WTC11 (cell line): ENCODE measurements around the gene F8. TPM values are rescaled to one million over a fixed set of nuclear protein-coding genes. Genes with fewer than 3 reads are reported as not detected.

ENCODE experiments used
- ATAC-seq: fragments of 200-7000 bp; cut with Tn5 transposase; 2 replicates; pipeline ENCODE4 v1.10.0; 2021; ENCODE audit warnings: mild to moderate bottlenecking, moderate library complexity
- CTCF ChIA-PET: fragments of 300-600 bp; sonication (Branson Sonifier 250); formaldehyde crosslinking; loops from one replicate; lab custom pipeline; 2021; ENCODE audit warnings: antibody characterized with exemption; lab: Charles Lee
- POLR2A ChIA-PET: fragments of 350-600 bp; sonication (Branson Sonifier 250); formaldehyde crosslinking; loops from one replicate; lab custom pipeline; 2021; ENCODE audit warnings: antibody characterized with exemption; lab: Charles Lee
- DNase-seq: peaks from one replicate; pipeline ENCODE4 v3.0.0; 2021; ENCODE audit warnings: low spot score
- H3K27ac Mint-ChIP-seq: 2 replicates; pipeline ENCODE4 v1.8.0; 2021; ENCODE audit warnings: mixed read lengths
- H3K27me3 Mint-ChIP-seq: 2 replicates; pipeline ENCODE4 v1.8.0; 2021; ENCODE audit warnings: low read depth, mild to moderate bottlenecking, moderate library complexity, mixed read lengths
- H3K36me3 Mint-ChIP-seq: 2 replicates; pipeline ENCODE4 v1.8.0; 2021; ENCODE audit warnings: mixed read lengths
- H3K4me1 Mint-ChIP-seq: 2 replicates; pipeline ENCODE4 v1.8.0; 2022; ENCODE audit warnings: mixed read lengths
- H3K4me3 Mint-ChIP-seq: 2 replicates; pipeline ENCODE4 v1.8.0; 2021; ENCODE audit warnings: mild to moderate bottlenecking, moderate library complexity, mixed read lengths
- H3K9me3 Mint-ChIP-seq: 2 replicates; pipeline ENCODE4 v1.8.0; 2021; ENCODE audit warnings: mixed read lengths
- CREB1 ChIP-seq: sonication (generic); formaldehyde crosslinking; IDR thresholded peaks from 2 replicates; pipeline ENCODE4 v1.8.0; 2023; ENCODE audit warnings: mild to moderate bottlenecking, missing genetic modification reagents
- ESRRA ChIP-seq: sonication (generic); formaldehyde crosslinking; IDR thresholded peaks from 2 replicates; pipeline ENCODE4 v1.8.1; 2022; ENCODE audit warnings: mild to moderate bottlenecking, missing genetic modification reagents, borderline replicate concordance
- FOXJ3 ChIP-seq: sonication (generic); formaldehyde crosslinking; IDR thresholded peaks from 2 replicates; pipeline ENCODE4 v1.9.0; 2021; ENCODE audit warnings: missing genetic modification reagents, mild to moderate bottlenecking, borderline replicate concordance
- FOXP1 ChIP-seq: sonication (generic); formaldehyde crosslinking; IDR thresholded peaks from 2 replicates; pipeline ENCODE4 v1.8.0; 2022; ENCODE audit warnings: missing genetic modification reagents, mild to moderate bottlenecking, moderate library complexity, borderline replicate concordance
- JAZF1 ChIP-seq: fragments of 250-450 bp; sonication (Bioruptor Pico); IDR thresholded peaks from 2 replicates; pipeline ENCODE4 v1.9.0; 2021; ENCODE audit warnings: moderate library complexity, mild to moderate bottlenecking, inconsistent platforms
- NFE2L1 ChIP-seq: sonication (generic); formaldehyde crosslinking; IDR thresholded peaks from 2 replicates; pipeline ENCODE4 v1.8.1; 2023; ENCODE audit warnings: missing genetic modification reagents
- SOX15 ChIP-seq: fragments of 250-450 bp; sonication (Bioruptor Pico); IDR thresholded peaks from 2 replicates; pipeline ENCODE4 v1.9.0; 2021; ENCODE audit warnings: mild to moderate bottlenecking
- TEAD1 ChIP-seq: sonication (generic); formaldehyde crosslinking; IDR thresholded peaks from 2 replicates; pipeline ENCODE4 v1.8.0; 2022; ENCODE audit warnings: mild to moderate bottlenecking, missing genetic modification reagents
- TP53 ChIP-seq: sonication (generic); formaldehyde crosslinking; IDR thresholded peaks from 2 replicates; pipeline ENCODE4 v1.8.1; 2023; ENCODE audit warnings: mild to moderate bottlenecking, missing genetic modification reagents
- ZBTB21 ChIP-seq: sonication (generic); formaldehyde crosslinking; IDR thresholded peaks from 2 replicates; pipeline ENCODE4 v1.8.1; 2023; ENCODE audit warnings: mild to moderate bottlenecking, missing genetic modification reagents, borderline replicate concordance
- ZNF232 ChIP-seq: sonication (generic); formaldehyde crosslinking; IDR thresholded peaks from 2 replicates; pipeline ENCODE4 v1.8.0; 2022; ENCODE audit warnings: mild to moderate bottlenecking, missing genetic modification reagents
- ZNF317 ChIP-seq: sonication (generic); formaldehyde crosslinking; IDR thresholded peaks from 2 replicates; pipeline ENCODE4 v1.8.1; 2023; ENCODE audit warnings: low read depth, mild to moderate bottlenecking, moderate library complexity, missing genetic modification reagents, borderline replicate concordance
- total RNA-seq: library from RNA; stranded (reverse); gene quantifications from 3 replicates; pipeline ENCODE4 v1.2.3, GENCODE V29; 2021
- TF ChIP-seq, protein P1 (sequence below): sonication (generic); formaldehyde crosslinking; conservative IDR thresholded peaks from 2 replicates; pipeline ENCODE4 v1.8.1; 2022; ENCODE audit warnings: mild to moderate bottlenecking, missing genetic modification reagents
- TF ChIP-seq, protein P2 (sequence below): sonication (generic); formaldehyde crosslinking; IDR thresholded peaks from 2 replicates; pipeline ENCODE4 v1.8.1; 2023; ENCODE audit warnings: mild to moderate bottlenecking, moderate library complexity, missing genetic modification reagents
- TF ChIP-seq, protein P3 (sequence below): fragments of 200-600 bp; IDR thresholded peaks from 2 replicates; pipeline ENCODE4 v1.8.0; 2022; ENCODE audit warnings: antibody characterized with exemption
- TF ChIP-seq, protein P4 (sequence below): sonication (generic); formaldehyde crosslinking; IDR thresholded peaks from 2 replicates; pipeline ENCODE4 v1.8.0; 2022; ENCODE audit warnings: mild to moderate bottlenecking, missing genetic modification reagents
- TF ChIP-seq, protein P5 (sequence below): sonication (generic); formaldehyde crosslinking; IDR thresholded peaks from 2 replicates; pipeline ENCODE4 v1.8.1; 2023; ENCODE audit warnings: mild to moderate bottlenecking, missing genetic modification reagents, moderate library complexity
- TF ChIP-seq, protein P6 (sequence below): fragments of 250-450 bp; sonication (Bioruptor Pico); IDR thresholded peaks from 2 replicates; pipeline ENCODE4 v1.9.0; 2021; ENCODE audit warnings: moderate library complexity, mild to moderate bottlenecking, inconsistent platforms, borderline replicate concordance
- TF ChIP-seq, protein P7 (sequence below): fragments of 250-450 bp; sonication (Bioruptor Pico); IDR thresholded peaks from 2 replicates; pipeline ENCODE4 v1.9.0; 2021; ENCODE audit warnings: mild to moderate bottlenecking
- TF ChIP-seq, protein P8 (sequence below): sonication (generic); formaldehyde crosslinking; IDR thresholded peaks from 2 replicates; pipeline ENCODE4 v1.8.1; 2022; ENCODE audit warnings: mild to moderate bottlenecking, moderate library complexity, missing genetic modification reagents
- TF ChIP-seq, protein P9 (sequence below): sonication (generic); formaldehyde crosslinking; IDR thresholded peaks from 2 replicates; pipeline ENCODE4 v1.8.1; 2023; ENCODE audit warnings: mild to moderate bottlenecking, missing genetic modification reagents, borderline replicate concordance

Gene F8
- total RNA-seq, 1 experiment from 2014 or later = 1.6 TPM

DNA sequence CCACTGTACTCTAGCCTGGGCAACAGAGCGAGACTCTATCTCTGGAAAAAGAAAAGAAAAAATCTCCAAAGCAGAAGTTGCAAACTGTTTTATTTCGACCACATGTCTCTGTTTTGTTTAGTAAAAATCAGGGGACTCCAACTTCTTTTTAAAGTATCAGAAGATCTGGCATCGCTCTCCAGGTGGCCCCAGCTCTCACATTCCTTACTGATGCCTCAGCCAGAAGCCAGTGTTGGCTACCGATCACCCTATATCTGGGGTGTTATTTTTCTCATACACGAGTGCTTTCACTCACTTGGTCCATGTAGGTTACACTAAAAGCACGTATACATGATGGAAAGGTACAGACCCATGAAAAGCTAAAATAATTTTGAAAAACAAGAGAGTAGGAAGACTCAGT is 225.5 kb downstream of the F8 start:
- CTCF ChIA-PET = no interaction called here

DNA sequence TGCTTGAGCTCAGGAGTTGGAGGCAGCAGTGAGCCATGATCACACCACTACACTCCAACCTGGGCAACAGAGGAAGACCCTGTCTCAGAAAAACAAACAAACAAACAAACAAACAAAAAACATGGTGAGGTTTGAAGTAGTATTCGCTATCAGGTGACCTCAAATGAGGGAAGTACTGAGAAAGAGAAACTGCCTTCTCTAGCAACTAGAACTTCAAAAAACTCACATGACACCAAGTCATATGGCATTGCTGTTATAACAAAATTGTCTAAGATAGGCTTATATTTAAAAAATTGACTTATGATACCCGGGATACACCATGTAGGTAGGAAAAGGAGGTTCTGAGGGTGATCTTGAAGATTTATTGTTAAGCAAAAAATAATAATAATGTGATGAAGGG is 227.5 kb downstream of the F8 start:
- POLR2A ChIA-PET = no interaction called here
- DNase-seq (no peak), ATAC-seq (no peak)
- Mint-ChIP-seq H3K9me3 (no peaks in the 10 kb centered on the region), H3K36me3 (0 out of 2 replicates have a peak, but pooled peaks cover 2% of the 10 kb centered on the region), H3K4me3 (no peak overlapping the region), H3K4me1 (peaks cover 29% of the 10 kb centered on the region), H3K27me3 (peaks cover 23% of the 10 kb centered on the region), H3K27ac (no peak overlapping the region)
- CTCF ChIA-PET = no interaction called here
- TF ChIP-seq, protein P1, sequence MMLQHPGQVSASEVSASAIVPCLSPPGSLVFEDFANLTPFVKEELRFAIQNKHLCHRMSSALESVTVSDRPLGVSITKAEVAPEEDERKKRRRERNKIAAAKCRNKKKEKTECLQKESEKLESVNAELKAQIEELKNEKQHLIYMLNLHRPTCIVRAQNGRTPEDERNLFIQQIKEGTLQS = no peak
- TF ChIP-seq, protein P2, sequence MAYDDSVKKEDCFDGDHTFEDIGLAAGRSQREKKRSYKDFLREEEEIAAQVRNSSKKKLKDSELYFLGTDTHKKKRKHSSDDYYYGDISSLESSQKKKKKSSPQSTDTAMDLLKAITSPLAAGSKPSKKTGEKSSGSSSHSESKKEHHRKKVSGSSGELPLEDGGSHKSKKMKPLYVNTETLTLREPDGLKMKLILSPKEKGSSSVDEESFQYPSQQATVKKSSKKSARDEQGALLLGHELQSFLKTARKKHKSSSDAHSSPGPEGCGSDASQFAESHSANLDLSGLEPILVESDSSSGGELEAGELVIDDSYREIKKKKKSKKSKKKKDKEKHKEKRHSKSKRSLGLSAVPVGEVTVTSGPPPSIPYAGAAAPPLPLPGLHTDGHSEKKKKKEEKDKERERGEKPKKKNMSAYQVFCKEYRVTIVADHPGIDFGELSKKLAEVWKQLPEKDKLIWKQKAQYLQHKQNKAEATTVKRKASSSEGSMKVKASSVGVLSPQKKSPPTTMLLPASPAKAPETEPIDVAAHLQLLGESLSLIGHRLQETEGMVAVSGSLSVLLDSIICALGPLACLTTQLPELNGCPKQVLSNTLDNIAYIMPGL (CRISPR knock-in tag) = no peak
- no peak for TF ChIP-seq FOXJ3 (CRISPR knock-in tag)
- TF ChIP-seq, protein P3, sequence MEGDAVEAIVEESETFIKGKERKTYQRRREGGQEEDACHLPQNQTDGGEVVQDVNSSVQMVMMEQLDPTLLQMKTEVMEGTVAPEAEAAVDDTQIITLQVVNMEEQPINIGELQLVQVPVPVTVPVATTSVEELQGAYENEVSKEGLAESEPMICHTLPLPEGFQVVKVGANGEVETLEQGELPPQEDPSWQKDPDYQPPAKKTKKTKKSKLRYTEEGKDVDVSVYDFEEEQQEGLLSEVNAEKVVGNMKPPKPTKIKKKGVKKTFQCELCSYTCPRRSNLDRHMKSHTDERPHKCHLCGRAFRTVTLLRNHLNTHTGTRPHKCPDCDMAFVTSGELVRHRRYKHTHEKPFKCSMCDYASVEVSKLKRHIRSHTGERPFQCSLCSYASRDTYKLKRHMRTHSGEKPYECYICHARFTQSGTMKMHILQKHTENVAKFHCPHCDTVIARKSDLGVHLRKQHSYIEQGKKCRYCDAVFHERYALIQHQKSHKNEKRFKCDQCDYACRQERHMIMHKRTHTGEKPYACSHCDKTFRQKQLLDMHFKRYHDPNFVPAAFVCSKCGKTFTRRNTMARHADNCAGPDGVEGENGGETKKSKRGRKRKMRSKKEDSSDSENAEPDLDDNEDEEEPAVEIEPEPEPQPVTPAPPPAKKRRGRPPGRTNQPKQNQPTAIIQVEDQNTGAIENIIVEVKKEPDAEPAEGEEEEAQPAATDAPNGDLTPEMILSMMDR = no peak
- no peak for TF ChIP-seq CREB1 (CRISPR knock-in tag)
- TF ChIP-seq TP53 = no peak
- TF ChIP-seq ZBTB21 (CRISPR knock-in tag) = no peak
- TF ChIP-seq NFE2L1 = no peak

More for the DNA sequence above, 225.5 kb downstream of the F8 start:
- Mint-ChIP-seq H3K4me3 (no peak overlapping the region), H3K27me3 (peaks cover 41% of the 10 kb centered on the region), H3K9me3 (no peaks in the 10 kb centered on the region), H3K36me3 (0 out of 2 replicates have a peak, but pooled peaks cover 2% of the 10 kb centered on the region), H3K27ac (no peak overlapping the region), H3K4me1 (peaks cover 32% of the 10 kb centered on the region)
- DNase-seq = no peak
- no peak; the same call in 1 of the 2 replicates for ATAC-seq
- POLR2A ChIA-PET = no interaction called here
- no peak for TF ChIP-seq TP53
- TF ChIP-seq, protein P4, sequence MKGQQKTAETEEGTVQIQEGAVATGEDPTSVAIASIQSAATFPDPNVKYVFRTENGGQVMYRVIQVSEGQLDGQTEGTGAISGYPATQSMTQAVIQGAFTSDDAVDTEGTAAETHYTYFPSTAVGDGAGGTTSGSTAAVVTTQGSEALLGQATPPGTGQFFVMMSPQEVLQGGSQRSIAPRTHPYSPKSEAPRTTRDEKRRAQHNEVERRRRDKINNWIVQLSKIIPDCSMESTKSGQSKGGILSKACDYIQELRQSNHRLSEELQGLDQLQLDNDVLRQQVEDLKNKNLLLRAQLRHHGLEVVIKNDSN (CRISPR knock-in tag) = no peak
- TF ChIP-seq, protein P5, sequence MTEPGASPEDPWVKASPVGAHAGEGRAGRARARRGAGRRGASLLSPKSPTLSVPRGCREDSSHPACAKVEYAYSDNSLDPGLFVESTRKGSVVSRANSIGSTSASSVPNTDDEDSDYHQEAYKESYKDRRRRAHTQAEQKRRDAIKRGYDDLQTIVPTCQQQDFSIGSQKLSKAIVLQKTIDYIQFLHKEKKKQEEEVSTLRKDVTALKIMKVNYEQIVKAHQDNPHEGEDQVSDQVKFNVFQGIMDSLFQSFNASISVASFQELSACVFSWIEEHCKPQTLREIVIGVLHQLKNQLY (CRISPR knock-in tag) = no peak
- no peak for TF ChIP-seq NFE2L1
- TF ChIP-seq, protein P6, sequence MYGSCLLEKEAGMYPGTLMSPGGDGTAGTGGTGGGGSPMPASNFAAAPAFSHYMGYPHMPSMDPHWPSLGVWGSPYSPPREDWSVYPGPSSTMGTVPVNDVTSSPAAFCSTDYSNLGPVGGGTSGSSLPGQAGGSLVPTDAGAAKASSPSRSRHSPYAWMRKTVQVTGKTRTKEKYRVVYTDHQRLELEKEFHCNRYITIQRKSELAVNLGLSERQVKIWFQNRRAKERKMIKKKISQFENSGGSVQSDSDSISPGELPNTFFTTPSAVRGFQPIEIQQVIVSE (CRISPR knock-in tag) = no peak
- no peak for TF ChIP-seq TEAD1
- no peak for TF ChIP-seq JAZF1 (CRISPR knock-in tag)
- TF ChIP-seq, protein P7, sequence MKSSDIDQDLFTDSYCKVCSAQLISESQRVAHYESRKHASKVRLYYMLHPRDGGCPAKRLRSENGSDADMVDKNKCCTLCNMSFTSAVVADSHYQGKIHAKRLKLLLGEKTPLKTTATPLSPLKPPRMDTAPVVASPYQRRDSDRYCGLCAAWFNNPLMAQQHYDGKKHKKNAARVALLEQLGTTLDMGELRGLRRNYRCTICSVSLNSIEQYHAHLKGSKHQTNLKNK = no peak
- TF ChIP-seq, protein P8, sequence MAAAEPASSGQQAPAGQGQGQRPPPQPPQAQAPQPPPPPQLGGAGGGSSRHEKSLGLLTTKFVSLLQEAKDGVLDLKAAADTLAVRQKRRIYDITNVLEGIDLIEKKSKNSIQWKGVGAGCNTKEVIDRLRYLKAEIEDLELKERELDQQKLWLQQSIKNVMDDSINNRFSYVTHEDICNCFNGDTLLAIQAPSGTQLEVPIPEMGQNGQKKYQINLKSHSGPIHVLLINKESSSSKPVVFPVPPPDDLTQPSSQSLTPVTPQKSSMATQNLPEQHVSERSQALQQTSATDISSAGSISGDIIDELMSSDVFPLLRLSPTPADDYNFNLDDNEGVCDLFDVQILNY (CRISPR knock-in tag) = no peak
- TF ChIP-seq ZNF317 = no peak
- TF ChIP-seq, protein P9, sequence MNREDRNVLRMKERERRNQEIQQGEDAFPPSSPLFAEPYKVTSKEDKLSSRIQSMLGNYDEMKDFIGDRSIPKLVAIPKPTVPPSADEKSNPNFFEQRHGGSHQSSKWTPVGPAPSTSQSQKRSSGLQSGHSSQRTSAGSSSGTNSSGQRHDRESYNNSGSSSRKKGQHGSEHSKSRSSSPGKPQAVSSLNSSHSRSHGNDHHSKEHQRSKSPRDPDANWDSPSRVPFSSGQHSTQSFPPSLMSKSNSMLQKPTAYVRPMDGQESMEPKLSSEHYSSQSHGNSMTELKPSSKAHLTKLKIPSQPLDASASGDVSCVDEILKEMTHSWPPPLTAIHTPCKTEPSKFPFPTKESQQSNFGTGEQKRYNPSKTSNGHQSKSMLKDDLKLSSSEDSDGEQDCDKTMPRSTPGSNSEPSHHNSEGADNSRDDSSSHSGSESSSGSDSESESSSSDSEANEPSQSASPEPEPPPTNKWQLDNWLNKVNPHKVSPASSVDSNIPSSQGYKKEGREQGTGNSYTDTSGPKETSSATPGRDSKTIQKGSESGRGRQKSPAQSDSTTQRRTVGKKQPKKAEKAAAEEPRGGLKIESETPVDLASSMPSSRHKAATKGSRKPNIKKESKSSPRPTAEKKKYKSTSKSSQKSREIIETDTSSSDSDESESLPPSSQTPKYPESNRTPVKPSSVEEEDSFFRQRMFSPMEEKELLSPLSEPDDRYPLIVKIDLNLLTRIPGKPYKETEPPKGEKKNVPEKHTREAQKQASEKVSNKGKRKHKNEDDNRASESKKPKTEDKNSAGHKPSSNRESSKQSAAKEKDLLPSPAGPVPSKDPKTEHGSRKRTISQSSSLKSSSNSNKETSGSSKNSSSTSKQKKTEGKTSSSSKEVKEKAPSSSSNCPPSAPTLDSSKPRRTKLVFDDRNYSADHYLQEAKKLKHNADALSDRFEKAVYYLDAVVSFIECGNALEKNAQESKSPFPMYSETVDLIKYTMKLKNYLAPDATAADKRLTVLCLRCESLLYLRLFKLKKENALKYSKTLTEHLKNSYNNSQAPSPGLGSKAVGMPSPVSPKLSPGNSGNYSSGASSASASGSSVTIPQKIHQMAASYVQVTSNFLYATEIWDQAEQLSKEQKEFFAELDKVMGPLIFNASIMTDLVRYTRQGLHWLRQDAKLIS (CRISPR knock-in tag) = no peak
- TF ChIP-seq ZNF232 (CRISPR knock-in tag) = no peak
- TF ChIP-seq FOXP1 = no peak
- no peak for TF ChIP-seq ESRRA (CRISPR knock-in tag)
- TF ChIP-seq SOX15 (CRISPR knock-in tag) = no peak
